Endothelial cell of umbilical vein (primary cell): Measurements from ENCODE around the gene APOL5. TPM values are rescaled to one million over a fixed set of nuclear protein-coding genes. Genes with fewer than 3 reads are reported as not detected.

Source experiments
- BruUV-seq: library from RNA; stranded (reverse); fragments of 400-500 nt; replicated peaks from 2 replicates; lab custom pipeline; 2021; lab: Mats Ljungman, UMichigan
- CTCF ChIA-PET: fragments of 300-600, 350-600 bp; sonication (Branson Sonifier 250); formaldehyde crosslinking; loops from one replicate; lab custom pipeline; 2021; ENCODE audit warnings: antibody characterized with exemption, inconsistent platforms; lab: Charles Lee
- POLR2A ChIA-PET: fragments of 300-600, 350-600 bp; sonication (Branson Sonifier 250); formaldehyde crosslinking; loops from one replicate; lab custom pipeline; 2021; ENCODE audit warnings: antibody characterized with exemption, inconsistent platforms; lab: Charles Lee
- DNase-seq: peaks from one replicate; pipeline ENCODE4 v3.0.0-alpha.2; 2011; ENCODE audit warnings: low read depth, low spot score
- FAIRE-seq: peaks from 2 replicates; lab custom pipeline; 2011; peaks lifted over from hg19 to GRCh38; lab: Jason Lieb, UNC
- H2AFZ ChIP-seq: 2 replicates; pipeline ENCODE4 v1.6.0; 2012; ENCODE audit warnings: low read depth, low read length, control low read depth, inconsistent platforms
- H3K27ac ChIP-seq: 2 replicates; pipeline ENCODE4 v1.5.1; 2011; ENCODE audit warnings: low read depth, mild to moderate bottlenecking, control low read depth, low read length, moderate library complexity; ENCODE audit not compliant: insufficient read depth
- H3K27me3 ChIP-seq, 2 experiments: 2 replicates each; pipeline versions ENCODE4 v1.6.0 to v1.6.1; 2011; ENCODE audit warnings: low read length in 2 of 2, mixed read lengths in 1 of 2; ENCODE audit not compliant: control insufficient read depth in 2 of 2, insufficient read depth in 2 of 2
- H3K36me3 ChIP-seq, 2 experiments: 2 replicates in 1 of 2; 3 replicates in 1 of 2; pipeline ENCODE4 v1.5.1; 2011; ENCODE audit warnings: low read length in 2 of 2, mild to moderate bottlenecking in 1 of 2, moderate library complexity in 1 of 2; ENCODE audit not compliant: control insufficient read depth in 2 of 2, insufficient read depth in 2 of 2; ENCODE audit errors: extremely low read depth in 1 of 2
- H3K4me1 ChIP-seq: 3 replicates; pipeline ENCODE4 v1.5.1; 2011; ENCODE audit warnings: mild to moderate bottlenecking, low read length; ENCODE audit not compliant: control insufficient read depth, insufficient read depth; ENCODE audit errors: extremely low read depth
- H3K4me2 ChIP-seq: 2 replicates; pipeline ENCODE4 v1.6.1; 2011; ENCODE audit warnings: low read length, control low read depth, mixed read lengths; ENCODE audit not compliant: insufficient read depth
- H3K4me3 ChIP-seq, 3 experiments: fragments of 200-600 bp in 1 of 3; sonication (generic), shearing (Covaris generic) in 1 of 3; replicated peaks in 1 of 3; 2 replicates each; pipeline ENCODE4 v1.5.1; 2011 to 2016; ENCODE audit warnings: control low read depth in 3 of 3, low read length in 3 of 3, mild to moderate bottlenecking in 2 of 3, inconsistent platforms in 1 of 3, low read depth in 1 of 3, moderate library complexity in 1 of 3; ENCODE audit not compliant: insufficient read depth in 1 of 3
- H3K79me2 ChIP-seq: 2 replicates; pipeline ENCODE4 v1.6.0; 2012; ENCODE audit warnings: low read length, inconsistent platforms; ENCODE audit not compliant: control insufficient read depth, insufficient read depth
- H3K9ac ChIP-seq: replicated peaks from 2 replicates; pipeline ENCODE3; 2011; ENCODE audit warnings: low read length, control low read depth; ENCODE audit not compliant: insufficient read depth; ENCODE audit errors: extremely low read depth
- H3K9me1 ChIP-seq: replicated peaks from 3 replicates; pipeline ENCODE4 v1.6.0; 2011; ENCODE audit warnings: mild to moderate bottlenecking, low read length; ENCODE audit not compliant: control insufficient read depth, insufficient read depth; ENCODE audit errors: extremely low read depth
- H3K9me3 ChIP-seq: replicated peaks from 2 replicates; pipeline ENCODE4 v1.5.1; 2012; ENCODE audit warnings: low read length, inconsistent platforms; ENCODE audit not compliant: control insufficient read depth, insufficient read depth
- H4K20me1 ChIP-seq: replicated peaks from 2 replicates; pipeline ENCODE3; 2011; ENCODE audit warnings: mild to moderate bottlenecking, low read length; ENCODE audit not compliant: control insufficient read depth, insufficient read depth; ENCODE audit errors: extremely low read depth
- CTCF ChIP-seq, 2 donors: IDR thresholded peaks; 1 replicate in 1 of 2; 2 replicates in 1 of 2; pipeline ENCODE4 v1.5.1; 2011; ENCODE audit warnings: low read length in 2 of 2, mild to moderate bottlenecking in 2 of 2, moderate library complexity in 2 of 2, control low read depth in 1 of 2, inconsistent platforms in 1 of 2, low read depth in 1 of 2; ENCODE audit not compliant: insufficient read depth in 1 of 2; ENCODE audit errors: extremely low read depth in 1 of 2
- EZH2 ChIP-seq: IDR thresholded peaks from 2 replicates; pipeline ENCODE4 v1.6.1; 2012; ENCODE audit warnings: borderline replicate concordance, low read depth, mild to moderate bottlenecking, moderate library complexity, low read length, inconsistent platforms; ENCODE audit not compliant: severe bottlenecking
- FOS ChIP-seq: IDR thresholded peaks from 2 replicates; pipeline ENCODE4 v1.6.1; 2011; ENCODE audit warnings: mild to moderate bottlenecking, low read length, moderate library complexity, borderline replicate concordance; ENCODE audit not compliant: insufficient read depth
- GATA2 ChIP-seq: IDR thresholded peaks from 2 replicates; pipeline ENCODE4 v1.7.0; 2011; ENCODE audit warnings: low read depth, mild to moderate bottlenecking, moderate library complexity, mixed read lengths, low read length; ENCODE audit not compliant: insufficient read length, insufficient read depth
- JUN ChIP-seq: IDR thresholded peaks from 2 replicates; pipeline ENCODE4 v1.6.1; 2011; ENCODE audit warnings: borderline replicate concordance, low read depth; ENCODE audit not compliant: insufficient read length, insufficient read depth
- MYC ChIP-seq: IDR thresholded peaks from one replicate; pipeline ENCODE4 v1.6.1; 2011; ENCODE audit warnings: mild to moderate bottlenecking, low read depth, low read length
- POLR2A ChIP-seq: IDR thresholded peaks from 2 replicates; pipeline ENCODE4 v1.6.1; 2012; ENCODE audit warnings: low read depth, mild to moderate bottlenecking, control low read depth, low read length
- POLR2AphosphoS5 ChIP-seq: IDR thresholded peaks from 2 replicates; pipeline ENCODE4 v1.6.1; 2012; ENCODE audit warnings: low read depth, mild to moderate bottlenecking, control low read depth, low read length, moderate library complexity; ENCODE audit not compliant: insufficient read depth
- dilution Hi-C: fragments of 300-500 bp; cut with MboI; formaldehyde crosslinking; loops from one replicate; pipeline ENCODE4 v1.15.0; 2019; ENCODE audit warnings: low sequenced_read_pairs; ENCODE audit not compliant: extremely low pct_ligation_motif_present
- intact Hi-C: fragments of 100-400 bp; cut with micrococcal nuclease; formaldehyde crosslinking; loops from one replicate; pipeline ENCODE4 v1.10.0; 2022
- polyA plus RNA-seq, 4 experiments: library from polyadenylated mRNA; depleted of rRNA in 3 of 4; stranded (reverse) in 3 of 4; unstranded in 1 of 4; fragments of >200 nt; gene quantifications; 2 replicates each; pipeline versions ENCODE4 v1.2.1 to v1.2.3, GENCODE V29; 2011 to 2012; ENCODE audit warnings: missing spikeins in 1 of 4
- total RNA-seq: library from RNA; stranded (reverse); gene quantifications from 2 replicates; pipeline ENCODE4 v1.2.3, GENCODE V29; 2021
- TF ChIP-seq, protein P1 (sequence below): IDR thresholded peaks from 2 replicates; pipeline ENCODE4 v1.6.1; 2011; ENCODE audit not compliant: insufficient read depth, insufficient read length

The APOL5 gene
- total and polyA plus RNA-seq, 2 donors (not counting 3 experiments of a cell fraction or from before 2014, with no cell fraction given) = not detected

DNA sequence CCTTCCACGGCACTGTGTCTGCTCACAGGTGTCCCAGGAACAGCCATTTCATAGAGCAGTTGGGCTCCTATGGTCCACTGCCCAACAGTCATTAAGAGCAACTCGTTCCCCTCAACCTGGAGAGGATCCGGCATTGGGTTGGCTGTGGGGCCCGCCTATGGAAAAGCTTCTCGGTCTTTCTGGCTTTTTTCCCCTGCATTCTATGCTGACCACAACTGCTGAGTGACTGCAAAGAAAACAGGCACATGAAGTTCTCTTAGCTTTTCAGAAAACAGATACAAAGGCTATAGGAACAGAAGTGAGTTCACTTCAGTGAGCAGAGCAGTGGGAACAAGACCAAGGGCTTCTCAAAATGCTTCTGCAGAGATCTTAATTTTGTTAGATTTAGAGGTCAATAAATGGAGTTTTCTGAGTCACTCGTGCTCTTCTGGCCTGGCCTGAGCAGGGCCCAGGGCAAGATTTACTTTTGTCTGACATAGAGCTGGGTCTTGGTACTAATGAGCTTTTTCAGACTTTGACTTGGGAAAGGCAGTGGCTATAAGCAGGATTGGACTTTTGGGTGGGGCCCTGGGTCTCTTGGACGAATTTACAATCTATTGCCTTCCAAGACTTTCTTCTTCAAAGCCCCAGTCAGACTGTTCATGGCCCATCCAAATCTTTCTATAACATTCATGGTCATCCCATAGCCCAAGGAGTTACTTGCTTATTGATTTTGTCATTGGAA, 13.6 kb upstream of the APOL5 start:
- Histone ChIP-seq H3K27me3 (peaks cover 0 to 4% of the 10 kb centered on the region in 2 experiments), H3K27ac (no peak overlapping the region), H3K9me3 (no peaks in the 10 kb centered on the region), H3K4me1 (peaks cover 5% of the 10 kb centered on the region), H3K9me1 (no peaks in the 10 kb centered on the region), H3K36me3 (no peaks in the 10 kb centered on the region), H4K20me1 (no peaks in the 10 kb centered on the region), H2AFZ (no peak overlapping the region), H3K4me2 (no peak overlapping the region), H3K4me3 (no peak overlapping the region), H3K79me2 (no peaks in the 10 kb centered on the region), H3K9ac (no peak overlapping the region)
- POLR2A ChIA-PET = no interaction called here
- no TSS peak for BruUV-seq
- DNase-seq = no peak
- no peak for FAIRE-seq
- dilution Hi-C loops = no loop called here
- intact Hi-C loops = no loop called here
- no peak for TF ChIP-seq POLR2A
- no peak for TF ChIP-seq GATA2
- no peak for TF ChIP-seq CTCF (IDR thresholded peaks at IDR 0.05; ENCODE audit: extremely low read depth in 1 of 2, insufficient read depth in 1 of 2, low read depth in 1 of 2, low read length in 2 of 2)
- no peak for TF ChIP-seq POLR2AphosphoS5
- TF ChIP-seq, protein P1, sequence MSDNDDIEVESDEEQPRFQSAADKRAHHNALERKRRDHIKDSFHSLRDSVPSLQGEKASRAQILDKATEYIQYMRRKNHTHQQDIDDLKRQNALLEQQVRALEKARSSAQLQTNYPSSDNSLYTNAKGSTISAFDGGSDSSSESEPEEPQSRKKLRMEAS = no peak
- no peak for TF ChIP-seq JUN
- TF ChIP-seq EZH2 = no peak
- TF ChIP-seq FOS = no peak
- TF ChIP-seq MYC = no peak
- CTCF ChIA-PET = interaction anchor here (1.2 to 2.0 kb wide), 2 partner anchors 27 to 362 kb away, joined by 3 to 6 read pairs; no protein-coding TSS in a partner anchor
